Gastroesophageal sphincter (tissue), 4 donors: ENCODE data around the gene NSD2. TPM values are rescaled to one million over a fixed set of nuclear protein-coding genes. Genes with fewer than 3 reads are reported as not detected.

Experiments used
- ATAC-seq: fragments of 150-250 bp; one replicate; pipeline ENCODE4 v1.9.1; 2016; ENCODE audit warnings: mild to moderate bottlenecking, moderate library complexity
- H3K27ac ChIP-seq, 4 donors: fragments of 200-600 bp; sonication (generic) in 3 of 4; 1 replicate in 3 of 4; 2 replicates in 1 of 4; pipeline ENCODE4 v1.5.1; 2016 to 2019
- H3K27me3 ChIP-seq: fragments of 200-600 bp; sonication (generic); one replicate; pipeline ENCODE4 v1.5.1; 2019
- H3K36me3 ChIP-seq, 2 donors: fragments of 200-600 bp; sonication (generic); one replicate each; pipeline ENCODE4 v1.5.1; 2019; ENCODE audit warnings: control low read depth in 1 of 2
- H3K4me1 ChIP-seq, 3 donors: fragments of 200-600 bp; sonication (generic); 1 replicate in 2 of 3; 2 replicates in 1 of 3; pipeline ENCODE4 v1.5.1; 2016 to 2019; ENCODE audit warnings: control low read depth in 2 of 3
- H3K4me3 ChIP-seq, 2 donors: fragments of 200-600 bp; sonication (generic); one replicate each; pipeline ENCODE4 v1.5.1; 2019; ENCODE audit warnings: mild to moderate bottlenecking in 1 of 2, moderate library complexity in 1 of 2
- H3K9me3 ChIP-seq, 3 donors: fragments of 200-600 bp; sonication (generic); one replicate each; pipeline ENCODE4 v1.5.1; 2017 to 2019; ENCODE audit warnings: control low read depth in 2 of 3
- CTCF ChIP-seq, 4 experiments: fragments of 200-600 bp in 2 of 4; fragments of 450-650 bp in 2 of 4; sonication (generic) in 1 of 4; IDR thresholded peaks; one replicate each; pipeline ENCODE4 v1.5.1; 2017 to 2019; ENCODE audit warnings: antibody characterized with exemption in 4 of 4, mild to moderate bottlenecking in 2 of 4, moderate library complexity in 2 of 4
- EP300 ChIP-seq: sonication (generic); formaldehyde crosslinking; IDR thresholded peaks from one replicate; pipeline ENCODE4 v1.6.1; 2017; ENCODE audit warnings: antibody characterized with exemption, mild to moderate bottlenecking
- POLR2A ChIP-seq, 2 donors: fragments of 450-650 bp; IDR thresholded peaks; one replicate each; pipeline ENCODE4 v1.6.1; 2017; ENCODE audit warnings: antibody characterized with exemption in 2 of 2, mild to moderate bottlenecking in 2 of 2, moderate library complexity in 1 of 2
- POLR2AphosphoS5 ChIP-seq: sonication (generic); formaldehyde crosslinking; IDR thresholded peaks from one replicate; pipeline ENCODE4 v1.6.1; 2017; ENCODE audit warnings: antibody characterized with exemption
- WGBS, 2 donors: methylation state at CpG; one replicate each; pipeline ENCODE4 v1.1.5; 2018; ENCODE audit warnings: low coverage in 1 of 2; 5-methylcytosine and 5-hydroxymethylcytosine counted together
- total RNA-seq, 4 donors: library from RNA; depleted of rRNA; stranded (reverse); fragments of >200 nt; gene quantifications; one replicate each; pipeline ENCODE4 v1.1.0, GENCODE V29; 2016

Gene NSD2
- 10 to 100 TPM; 37.8 to 47.3 (median 39.4) TPM for total RNA-seq

- peak; percentile 91 for ATAC-seq
- Histone ChIP-seq H3K27me3 (peaks cover 19% of the 10 kb centered on the region), H3K36me3 (no peaks in the 10 kb centered on the region), H3K27ac (peak within 1 kb of the TSS; percentile 99 to 100 (median 99)), H3K9me3 (no peaks in the 10 kb centered on the region), H3K4me1 (peaks cover 0 to 28% (median 8%) of the 10 kb centered on the region in 3 donors), H3K4me3 (peak within 1 kb of the TSS; percentile 94 to 100)
- WGBS, 2 donors = no CpG with 5 or more reads among the region's 155 CpGs
- no peak for TF ChIP-seq CTCF (IDR thresholded peaks at IDR 0.05)
- TF ChIP-seq EP300 = no peak
- TF ChIP-seq POLR2A (IDR thresholded peaks at IDR 0.05) = peak; percentile 76 to 80
- TF ChIP-seq POLR2AphosphoS5 = no peak
Observed at GRCh38 chr4:1870578-1871443, at the start of gene NSD2. TSS of gene NSD2 (plus strand) at chr4:1871393. CDS start at chr4:1900655, 29,262 bp downstream.

- TF ChIP-seq POLR2A (IDR thresholded peaks at IDR 0.05) (no peak), EP300 (no peak), CTCF (IDR thresholded peaks at IDR 0.05) (no peak), POLR2AphosphoS5 (no peak)
- no peak overlapping the region for H3K27ac ChIP-seq
- WGBS, 2 donors = 100% methylated on average over 1 of the region's 18 CpGs; no CpG with 5 or more reads in 1 of the 2 donors
- no peaks in the 10 kb centered on the region for H3K9me3 ChIP-seq
- no peaks in the 10 kb centered on the region for H3K27me3 ChIP-seq
- H3K4me1 ChIP-seq = no peaks in the 10 kb centered on the region
- no peak overlapping the region for H3K4me3 ChIP-seq
- H3K36me3 ChIP-seq = peaks cover 0 to 100% of the 10 kb centered on the region in 2 donors
- no peak for ATAC-seq
Observed at GRCh38 chr4:1821679-1822567, 49.3 kb upstream of the NSD2 start.

- Histone ChIP-seq H3K27me3 (no peaks in the 10 kb centered on the region), H3K27ac (no peak overlapping the region), H3K4me1 (no peaks in the 10 kb centered on the region), H3K36me3 (peaks cover 0 to 92% of the 10 kb centered on the region in 2 donors), H3K9me3 (no peaks in the 10 kb centered on the region), H3K4me3 (no peak overlapping the region)
- WGBS, 2 donors = 92 to 93% methylated on average over 7 to 9 of the region's 37 CpGs
- no peak for TF ChIP-seq EP300
- TF ChIP-seq CTCF (IDR thresholded peaks at IDR 0.05) = no peak
- ATAC-seq = no peak
Observed at GRCh38 chr4:1822568-1823544, 48.3 kb upstream of the NSD2 start.

- 80 to 95% methylated on average over 4 to 5 of the region's 12 CpGs for WGBS, 2 donors
- H3K36me3 ChIP-seq = peaks cover 0 to 85% of the 10 kb centered on the region in 2 donors
- H3K4me3 ChIP-seq = no peak overlapping the region
- H3K27me3 ChIP-seq = no peaks in the 10 kb centered on the region
- TF ChIP-seq POLR2AphosphoS5 = no peak
- TF ChIP-seq POLR2A (IDR thresholded peaks at IDR 0.05) = no peak
- TF ChIP-seq CTCF (IDR thresholded peaks at IDR 0.05) = no peak
- TF ChIP-seq EP300 = no peak
- no peaks in the 10 kb centered on the region for H3K9me3 ChIP-seq
- no peak overlapping the region for H3K27ac ChIP-seq
- no peak for ATAC-seq
- no peaks in the 10 kb centered on the region for H3K4me1 ChIP-seq
Observed at GRCh38 chr4:1823545-1823932, 47.7 kb upstream of the NSD2 start.
